ENCODE data around the gene C1D.
"Not testable (repeated sequence)": the region's sequence is repeated elsewhere in the genome, so short reads cannot be mapped to it uniquely, and the experiment has no call there.

The C1D gene

DNA sequence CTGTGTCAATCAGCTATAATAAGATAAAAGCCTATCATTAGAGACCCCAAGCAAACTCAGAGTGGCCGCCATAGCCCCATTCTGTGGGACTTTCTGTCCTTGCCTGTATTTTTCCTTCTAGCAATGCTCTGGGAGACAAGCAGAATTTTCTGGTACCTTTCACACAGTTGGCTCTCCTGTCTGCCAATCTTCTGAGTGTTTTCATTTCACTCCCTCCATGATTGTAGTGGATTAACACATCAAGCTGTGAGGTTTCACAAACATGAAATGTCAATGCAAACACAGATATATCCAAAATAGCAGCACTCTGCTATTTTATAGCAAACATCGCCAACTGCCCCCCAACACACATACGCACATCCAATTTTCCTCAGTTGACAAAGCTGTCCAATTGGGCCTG, 64.9 kb downstream of the C1D start:
- no peak for DNase-seq

- DNase-seq, result no peak
Observed at GRCh38 chr2:67997528-67997900, 65.3 kb downstream of the C1D start.

GRCh38 chr2:67996772-67997527, 65.9 kb downstream of the C1D start:
- DNase-seq, result no peak

GRCh38 chr2:67994716-67995115, 68.1 kb downstream of the C1D start:
- no peak for DNase-seq

DNA sequence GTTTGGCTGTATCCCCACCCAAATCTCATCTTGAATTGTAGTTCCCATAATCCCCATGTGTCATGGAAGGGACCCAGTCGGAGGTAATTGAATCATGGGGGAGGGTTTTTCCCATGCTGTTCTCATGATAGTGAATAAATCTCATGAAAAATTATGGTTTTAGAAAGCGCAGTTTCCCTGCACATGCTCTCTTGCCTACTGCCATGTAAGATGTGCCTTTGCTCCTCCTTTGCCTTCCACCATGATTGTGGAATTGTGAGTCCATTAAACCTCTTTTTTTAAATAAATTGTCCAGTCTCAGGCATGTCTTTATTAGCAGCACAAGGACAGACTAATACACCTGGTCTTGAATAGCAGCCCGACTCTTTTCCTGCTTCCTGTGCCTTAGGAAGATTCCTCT, 68.7 kb downstream of the C1D start:
- DNase-seq, result not testable (repeated sequence)

DNA sequence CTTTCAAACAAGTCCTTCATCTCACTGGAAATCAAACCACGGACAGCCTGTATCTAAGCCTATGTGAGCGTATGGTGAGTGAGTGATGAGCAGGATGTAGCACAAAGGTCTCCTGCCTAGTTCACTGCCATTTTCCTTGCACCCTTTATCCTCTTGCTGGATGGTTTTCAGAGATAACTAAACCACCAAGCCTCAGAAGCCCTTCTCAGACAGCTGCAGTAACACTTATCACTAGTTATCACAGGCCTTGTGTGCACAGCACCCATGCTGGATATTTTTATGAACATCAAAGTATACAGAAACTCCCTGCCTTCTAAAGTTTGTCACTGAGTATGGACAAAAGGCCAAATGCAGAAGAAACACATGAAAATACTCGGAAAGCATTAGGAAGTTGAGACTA, 69.5 kb downstream of the C1D start:
- DNase-seq, result no peak

- no peak for DNase-seq
Observed at GRCh38 chr2:67991456-67991855, 71.3 kb downstream of the C1D start.
